Activated naive CD4-positive, alpha-beta T cell treated with anti-CD3 and anti-CD28 coated beads, Interleukin-2, amount 50 U/mL, for 72 hours (primary cell): Measurements from ENCODE around the gene SAMD1. TPM values are rescaled to one million over a fixed set of nuclear protein-coding genes. Genes with fewer than 3 reads are reported as not detected.
"Not testable (repeated sequence)": the region's sequence is repeated elsewhere in the genome, so short reads cannot be mapped to it uniquely, and the experiment has no call there.

Experiments
- ATAC-seq, 2 donors: fragments of 150-1000 bp; cut with Tn5 transposase; 2 replicates each; pipeline ENCODE4 v1.10.0; 2021; ENCODE audit warnings: mild to moderate bottlenecking in 2 of 2, moderate library complexity in 2 of 2
- DNase-seq, 2 donors: peaks; one replicate each; pipeline ENCODE4 v3.0.0; 2021 to 2022; ENCODE audit warnings: low spot score in 2 of 2
- H3K27ac Mint-ChIP-seq, 2 donors: one replicate each; pipeline ENCODE4 v1.8.0; 2022; ENCODE audit warnings: mild to moderate bottlenecking in 2 of 2, mixed read lengths in 2 of 2
- H3K36me3 Mint-ChIP-seq, 2 donors: one replicate each; pipeline ENCODE4 v1.8.0; 2022; ENCODE audit warnings: mixed read lengths in 2 of 2
- H3K9me3 Mint-ChIP-seq, 2 donors: one replicate each; pipeline ENCODE4 v1.8.0; 2022; ENCODE audit warnings: mixed read lengths in 2 of 2
- total RNA-seq, 2 donors: library from RNA; stranded (reverse); gene quantifications; one replicate each; pipeline ENCODE4 v1.2.3, GENCODE V29; 2022

Gene SAMD1
- total RNA-seq, 2 donors from 2014 or later: 39.7 to 101 TPM

DNA sequence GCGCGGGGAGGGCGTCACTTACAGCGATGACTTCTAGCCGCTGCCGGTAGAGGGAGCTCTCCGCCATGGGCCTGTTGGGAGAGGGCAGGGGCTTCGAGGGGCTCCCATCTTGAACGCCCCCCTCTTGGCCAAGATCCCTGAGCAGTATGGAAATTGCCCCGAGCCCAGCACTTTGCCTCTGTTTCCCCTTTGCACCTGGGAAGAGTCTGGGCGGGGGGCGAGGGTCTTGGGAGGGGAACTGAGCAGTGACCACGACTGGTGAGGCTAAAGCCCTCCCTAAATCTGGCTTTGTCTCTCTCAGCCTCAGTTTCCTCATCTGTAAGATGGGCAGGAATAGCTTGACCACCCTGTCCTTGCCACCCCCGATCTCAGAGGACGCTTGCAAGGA lies 31.5 kb downstream of the SAMD1 start:
- Mint-ChIP-seq H3K9me3 (no peaks in the 10 kb centered on the region), H3K36me3 (no peaks in the 10 kb centered on the region), H3K27ac (no peak overlapping the region)
- ATAC-seq (peak in 1 of 2 donors; percentile 66), DNase-seq (peak in 1 of 2 donors; percentile 73)

DNA sequence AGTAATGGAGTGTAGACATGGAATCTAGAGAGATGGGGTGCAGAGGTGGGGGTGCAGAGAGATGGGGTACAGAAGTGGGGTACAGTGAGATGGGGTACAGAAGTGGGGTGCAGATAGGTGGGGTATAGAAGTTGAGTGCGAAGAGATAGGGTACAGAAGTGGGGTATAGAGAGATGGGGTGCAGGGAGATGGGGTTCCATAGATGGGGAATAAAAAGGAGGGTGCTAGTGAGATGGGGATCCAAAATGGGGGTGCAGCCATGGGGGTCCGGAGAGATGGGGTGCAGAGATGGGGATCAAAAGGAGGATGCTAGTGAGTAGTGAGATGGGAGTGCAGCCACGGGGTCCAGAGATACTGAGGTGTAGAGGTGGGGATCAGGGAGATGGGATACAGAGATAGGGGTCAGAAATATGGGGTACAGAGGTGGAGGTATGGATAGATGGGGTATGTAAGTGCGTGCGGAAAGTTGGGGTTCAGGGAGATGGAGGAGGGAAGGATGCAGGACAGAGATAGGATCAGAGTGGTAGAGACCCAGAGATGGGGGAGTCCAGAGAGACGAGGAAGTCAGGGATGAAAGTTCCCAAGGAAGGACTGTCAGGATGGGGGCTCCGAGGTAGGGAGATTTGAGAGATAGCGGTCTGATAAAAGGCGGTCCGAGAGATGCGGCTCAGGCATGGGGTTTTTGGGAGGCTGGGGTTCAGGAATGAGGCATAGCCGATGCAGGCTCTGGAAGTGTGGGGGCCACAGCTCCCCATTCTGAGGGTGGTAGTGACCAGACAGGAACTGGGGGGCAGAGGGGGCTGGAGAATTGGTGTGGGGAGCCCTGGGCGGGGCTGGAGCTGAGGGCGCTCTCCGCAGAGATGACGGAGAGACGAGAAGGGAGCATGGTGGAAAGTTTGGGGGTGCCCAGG lies 32.1 kb downstream of the SAMD1 start:
- Mint-ChIP-seq H3K27ac (no peak overlapping the region), H3K36me3 (no peaks in the 10 kb centered on the region), H3K9me3 (no peaks in the 10 kb centered on the region)
- DNase-seq (no peak), ATAC-seq (peak in 1 of 2 donors; percentile 25)

DNA sequence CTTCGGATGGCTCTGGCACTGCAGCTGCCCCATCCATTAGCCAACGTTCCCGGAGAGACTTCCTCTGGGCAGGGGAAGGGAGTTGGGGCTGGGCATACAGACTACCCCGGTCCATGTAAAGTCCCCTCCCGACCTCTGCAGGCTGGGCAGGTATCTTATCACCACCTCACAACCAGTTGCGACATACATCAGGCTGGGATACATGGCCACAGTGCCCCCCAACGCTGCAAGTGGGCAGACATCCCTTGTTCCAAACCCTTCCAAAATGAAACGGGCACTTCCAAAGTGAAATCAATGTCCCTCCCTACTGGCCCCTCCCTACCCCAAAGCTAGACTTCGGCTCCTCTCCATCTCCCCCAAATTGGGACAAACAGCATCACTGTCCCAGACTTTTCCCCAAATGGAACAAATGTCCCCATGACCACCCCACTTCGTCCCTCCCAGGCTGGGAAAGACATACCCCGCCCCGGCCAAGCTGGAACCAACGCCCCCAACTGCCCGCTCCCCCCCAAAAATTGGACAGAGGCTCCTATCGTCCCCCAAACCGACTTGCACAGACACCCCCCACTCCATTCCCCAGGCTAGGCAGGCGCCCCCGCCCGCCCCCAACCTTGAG lies 33.7 kb downstream of the SAMD1 start:
- H3K27ac Mint-ChIP-seq: no peak overlapping the region
- peaks cover 0 to 4% of the 10 kb centered on the region in 2 donors for H3K9me3 Mint-ChIP-seq
- ATAC-seq (no peak), DNase-seq (no peak)
- peaks cover 6 to 11% of the 10 kb centered on the region in 2 donors for H3K36me3 Mint-ChIP-seq

DNA sequence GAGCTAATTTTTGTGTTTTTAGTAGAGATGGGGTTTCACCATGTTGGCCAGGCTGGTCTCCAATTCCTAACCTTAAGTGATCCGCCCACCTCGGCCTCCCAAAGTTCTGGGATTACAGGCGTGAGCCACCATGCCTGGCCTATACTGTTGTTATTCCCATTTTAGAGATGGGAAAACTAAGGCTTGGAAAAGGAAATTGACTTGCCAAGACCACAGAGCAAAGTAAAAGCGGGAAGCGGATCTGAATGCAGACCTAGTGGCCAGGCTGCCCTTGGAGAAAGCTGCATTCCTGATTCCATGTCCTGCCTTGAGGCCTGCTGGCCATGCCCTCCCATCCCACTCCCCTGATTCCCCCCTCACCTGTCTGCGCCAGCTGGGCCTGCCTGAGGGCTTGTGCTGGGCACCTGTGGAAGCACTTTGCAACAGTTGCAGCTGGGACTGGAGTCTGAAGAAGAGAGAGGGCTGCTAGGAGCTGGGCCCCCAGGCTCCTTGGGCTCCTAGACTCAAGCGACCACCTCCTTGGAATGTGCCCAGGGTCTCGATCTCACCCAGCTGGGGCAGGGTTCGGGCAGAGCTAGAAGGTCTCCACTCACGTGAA lies 34.4 kb downstream of the SAMD1 start:
- Mint-ChIP-seq H3K36me3 (peaks cover 11 to 16% of the 10 kb centered on the region in 2 donors), H3K27ac (no peak overlapping the region), H3K9me3 (peaks cover 0 to 4% of the 10 kb centered on the region in 2 donors)
- ATAC-seq (no peak), DNase-seq (no peak)

DNA sequence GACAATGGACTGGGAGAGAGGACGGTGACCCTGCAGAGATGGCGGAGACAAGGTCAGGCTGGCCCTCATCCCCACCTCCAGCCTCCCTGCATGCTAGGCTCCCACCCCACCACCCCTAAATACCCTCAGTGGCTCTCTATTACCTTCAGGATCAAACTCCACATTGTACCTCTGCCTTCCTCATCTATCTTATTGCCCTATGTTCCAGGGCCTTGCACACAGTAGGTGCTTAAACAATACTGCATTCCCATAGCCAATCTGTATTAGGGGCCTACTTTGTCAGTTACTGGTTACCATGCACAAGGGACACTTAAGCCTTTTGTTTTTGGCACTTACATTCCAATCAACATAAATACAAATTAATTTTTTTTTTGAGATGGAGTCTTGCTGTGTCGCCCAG lies 35.2 kb downstream of the SAMD1 start:
- DNase-seq: no peak
- H3K36me3 Mint-ChIP-seq: peaks cover 11 to 17% of the 10 kb centered on the region in 2 donors
- peaks cover 0 to 4% of the 10 kb centered on the region in 2 donors for H3K9me3 Mint-ChIP-seq
- no peak overlapping the region for H3K27ac Mint-ChIP-seq
- ATAC-seq: no peak

DNA sequence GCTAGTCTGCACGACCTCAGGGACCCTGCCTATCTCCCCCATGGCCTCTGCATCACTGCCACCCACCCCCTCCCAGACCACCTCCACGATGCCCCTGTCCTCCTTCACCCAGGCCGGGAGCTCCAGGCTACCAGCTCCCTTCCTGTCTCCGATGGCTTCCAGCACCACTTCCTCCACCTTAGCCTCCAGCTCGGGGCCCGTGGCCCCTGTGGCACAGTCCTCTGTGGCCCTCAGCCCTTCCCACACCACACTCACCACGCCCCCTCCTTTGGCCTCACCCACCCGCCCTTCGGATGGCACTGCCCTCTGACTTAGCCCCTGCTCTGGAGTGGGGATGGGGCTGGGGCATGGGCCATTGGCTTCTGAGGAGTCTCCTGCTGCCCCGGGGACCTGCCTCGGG lies 35.8 kb downstream of the SAMD1 start:
- no peak overlapping the region for H3K27ac Mint-ChIP-seq
- no peak for DNase-seq
- peaks cover 11 to 22% of the 10 kb centered on the region in 2 donors for H3K36me3 Mint-ChIP-seq
- peaks cover 0 to 4% of the 10 kb centered on the region in 2 donors for H3K9me3 Mint-ChIP-seq
- peak in 1 of 2 donors; percentile 11 for ATAC-seq

DNA sequence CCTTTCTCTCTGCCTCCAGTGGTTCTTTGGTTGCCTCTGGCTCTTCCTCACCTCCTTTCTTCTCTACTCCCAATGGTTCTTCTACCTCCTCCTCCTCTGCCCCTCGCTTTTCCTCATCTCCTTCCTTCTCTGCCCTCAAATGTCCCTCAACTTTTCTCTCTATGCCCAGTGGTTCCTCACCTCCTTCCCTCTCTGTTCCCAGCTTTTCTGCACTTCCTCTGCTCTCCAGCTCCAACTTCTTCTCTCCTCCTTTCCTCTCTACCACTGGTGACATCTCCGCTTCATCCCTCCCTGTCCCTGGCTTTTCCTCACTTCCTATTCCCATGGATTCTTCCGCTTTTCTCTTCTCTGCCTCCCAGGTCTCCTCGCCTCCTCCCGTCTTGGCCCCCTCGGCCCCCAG lies 36.5 kb downstream of the SAMD1 start:
- DNase-seq: no peak
- Mint-ChIP-seq H3K27ac (peak overlapping the region in 1 of 2 donors; percentile 71), H3K36me3 (peaks cover 11 to 22% of the 10 kb centered on the region in 2 donors), H3K9me3 (peaks cover 0 to 4% of the 10 kb centered on the region in 2 donors)
- no peak for ATAC-seq

DNA sequence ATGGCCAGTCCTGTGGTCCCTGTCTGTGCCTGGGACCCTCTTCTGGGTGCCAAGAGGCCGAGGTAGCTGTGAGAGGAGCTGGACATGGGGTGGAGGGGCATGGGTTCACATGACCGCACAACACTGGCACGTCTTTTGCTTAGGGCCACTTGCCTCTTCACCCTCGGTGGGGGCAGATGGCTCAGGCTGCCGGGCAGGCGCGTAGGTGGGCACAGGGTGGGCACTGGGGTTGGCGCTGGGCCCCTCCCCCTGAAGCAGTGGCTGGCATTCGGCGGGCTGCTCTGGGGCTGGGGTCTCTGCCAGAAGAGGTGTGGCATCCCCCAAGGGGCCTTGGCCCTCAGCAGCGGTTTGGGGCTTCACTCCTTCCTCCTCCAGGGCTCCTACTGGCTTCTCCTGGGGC lies 37.1 kb downstream of the SAMD1 start:
- ATAC-seq (no peak), DNase-seq (no peak)
- Mint-ChIP-seq H3K27ac (no peak overlapping the region), H3K9me3 (peaks cover 0 to 4% of the 10 kb centered on the region in 2 donors), H3K36me3 (peaks cover 11 to 24% of the 10 kb centered on the region in 2 donors)

DNA sequence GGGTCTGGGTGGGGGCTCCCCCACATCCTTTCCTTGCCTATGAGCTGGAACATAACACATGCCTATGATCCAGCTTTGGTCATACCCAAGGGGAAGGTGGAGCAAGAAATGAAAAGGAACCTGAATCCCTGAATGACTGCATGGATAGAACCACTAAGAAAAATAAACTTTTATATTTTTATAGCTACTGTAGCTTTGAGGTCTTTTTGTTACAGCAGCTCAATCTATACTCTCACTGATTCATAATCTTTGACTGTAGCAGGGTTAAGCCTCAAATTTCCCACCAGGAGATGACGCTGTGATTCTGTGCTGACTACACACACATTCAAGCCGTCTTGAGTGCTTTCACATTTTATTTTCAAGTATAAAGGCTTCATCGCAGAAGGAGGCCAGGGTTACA lies 37.5 kb downstream of the SAMD1 start:
- H3K9me3 Mint-ChIP-seq: peaks cover 0 to 4% of the 10 kb centered on the region in 2 donors
- ATAC-seq (peak in 1 of 2 donors; percentile 43), DNase-seq (no peak)
- no peak overlapping the region for H3K27ac Mint-ChIP-seq
- H3K36me3 Mint-ChIP-seq: peaks cover 11 to 28% of the 10 kb centered on the region in 2 donors

DNA sequence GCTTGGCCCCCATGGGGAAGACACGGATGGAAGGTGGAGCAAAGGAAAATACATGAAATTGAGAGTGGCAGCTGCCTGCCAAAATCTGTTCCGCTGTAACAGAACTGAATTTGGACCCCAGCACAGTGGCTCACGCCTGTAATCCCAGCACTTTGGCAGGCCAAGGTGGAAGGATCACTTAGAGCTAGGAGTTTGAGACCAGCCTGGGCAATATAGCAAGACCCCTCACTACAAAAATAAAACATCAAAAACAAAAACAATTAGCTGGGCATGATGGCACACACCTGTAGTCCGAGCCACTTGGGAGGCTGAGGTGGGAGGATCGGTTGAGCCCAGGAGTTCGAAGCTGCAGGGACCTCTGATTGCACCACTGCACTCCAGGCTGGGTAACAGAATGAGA lies 38.1 kb downstream of the SAMD1 start:
- no peak for ATAC-seq
- H3K36me3 Mint-ChIP-seq: peaks cover 11 to 28% of the 10 kb centered on the region in 2 donors
- peaks cover 0 to 4% of the 10 kb centered on the region in 2 donors for H3K9me3 Mint-ChIP-seq
- H3K27ac Mint-ChIP-seq: peak overlapping the region in 1 of 2 donors; percentile 55
- no peak for DNase-seq

DNA sequence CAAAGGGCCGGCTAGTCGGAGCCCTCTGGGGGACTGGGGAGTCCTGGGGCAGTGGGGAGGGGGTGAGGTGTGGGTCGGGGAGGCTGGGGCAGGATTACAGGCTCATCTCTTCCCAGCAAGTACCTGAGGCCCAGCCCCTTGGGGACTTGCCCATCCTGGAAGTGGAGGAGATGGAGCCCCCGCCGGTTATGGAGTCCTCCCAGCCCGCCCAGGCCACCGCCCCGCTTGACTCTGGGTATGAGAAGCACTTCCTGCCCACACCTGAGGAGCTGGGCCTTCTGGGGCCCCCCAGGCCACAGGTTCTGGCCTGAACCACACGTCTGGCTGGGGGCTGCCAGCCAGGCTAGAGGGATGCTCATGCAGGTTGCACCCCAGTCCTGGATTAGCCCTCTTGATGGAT lies 38.6 kb downstream of the SAMD1 start:
- no peak for ATAC-seq
- peaks cover 0 to 4% of the 10 kb centered on the region in 2 donors for H3K9me3 Mint-ChIP-seq
- H3K36me3 Mint-ChIP-seq: peaks cover 11 to 28% of the 10 kb centered on the region in 2 donors

DNA sequence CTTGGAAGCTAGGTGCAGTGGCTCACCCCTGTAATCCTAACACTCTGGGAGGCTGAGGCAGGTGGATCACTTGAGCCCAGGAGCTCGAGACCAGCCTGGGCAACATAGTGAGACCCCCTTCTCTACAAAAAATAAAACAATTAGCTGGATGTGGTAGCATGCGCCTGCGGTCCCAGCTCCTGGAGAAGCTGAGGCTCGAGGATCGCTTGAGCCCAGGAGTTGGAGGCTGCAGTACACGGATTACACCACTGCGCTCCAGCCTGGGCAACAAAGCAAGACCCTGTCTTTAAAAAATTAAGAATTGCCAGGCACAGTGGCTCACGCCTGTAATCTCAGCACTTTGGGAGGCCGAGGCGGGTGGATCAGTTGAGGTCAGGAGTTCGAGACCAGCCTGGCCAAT lies 39.6 kb downstream of the SAMD1 start:
- H3K36me3 Mint-ChIP-seq: peaks cover 11 to 28% of the 10 kb centered on the region in 2 donors
- not testable (repeated sequence) for H3K27ac Mint-ChIP-seq, ATAC-seq, H3K9me3 Mint-ChIP-seq, DNase-seq

More for the DNA sequence above, 38.6 kb downstream of the SAMD1 start:
- no peak for DNase-seq
- peak overlapping the region; percentile 29 to 55 for H3K27ac Mint-ChIP-seq

DNA sequence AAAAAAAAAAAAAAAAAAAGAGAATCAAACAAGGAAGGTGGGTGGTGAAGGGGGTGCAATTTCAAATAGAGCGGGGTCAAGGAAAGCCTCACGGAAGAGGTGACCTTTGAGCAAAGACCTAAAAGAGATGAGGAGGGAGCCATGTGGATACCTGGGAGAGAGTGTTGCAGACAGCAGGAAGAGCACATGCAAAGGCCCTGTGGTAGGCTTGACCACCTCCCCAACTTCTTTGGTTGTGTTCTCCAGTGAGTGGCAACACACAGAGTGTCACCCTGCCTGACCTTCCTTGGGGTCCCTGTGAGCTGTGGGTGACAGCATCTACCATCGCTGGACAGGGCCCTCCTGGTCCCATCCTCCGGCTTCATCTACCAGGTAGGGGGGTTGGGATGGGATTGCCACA lies 40.0 kb downstream of the SAMD1 start:
- peak overlapping the region in 1 of 2 donors; percentile 22 for H3K27ac Mint-ChIP-seq
- no peak for DNase-seq
- no peak for ATAC-seq
- H3K36me3 Mint-ChIP-seq: peaks cover 11 to 28% of the 10 kb centered on the region in 2 donors
- peaks cover 0 to 4% of the 10 kb centered on the region in 2 donors for H3K9me3 Mint-ChIP-seq

DNA sequence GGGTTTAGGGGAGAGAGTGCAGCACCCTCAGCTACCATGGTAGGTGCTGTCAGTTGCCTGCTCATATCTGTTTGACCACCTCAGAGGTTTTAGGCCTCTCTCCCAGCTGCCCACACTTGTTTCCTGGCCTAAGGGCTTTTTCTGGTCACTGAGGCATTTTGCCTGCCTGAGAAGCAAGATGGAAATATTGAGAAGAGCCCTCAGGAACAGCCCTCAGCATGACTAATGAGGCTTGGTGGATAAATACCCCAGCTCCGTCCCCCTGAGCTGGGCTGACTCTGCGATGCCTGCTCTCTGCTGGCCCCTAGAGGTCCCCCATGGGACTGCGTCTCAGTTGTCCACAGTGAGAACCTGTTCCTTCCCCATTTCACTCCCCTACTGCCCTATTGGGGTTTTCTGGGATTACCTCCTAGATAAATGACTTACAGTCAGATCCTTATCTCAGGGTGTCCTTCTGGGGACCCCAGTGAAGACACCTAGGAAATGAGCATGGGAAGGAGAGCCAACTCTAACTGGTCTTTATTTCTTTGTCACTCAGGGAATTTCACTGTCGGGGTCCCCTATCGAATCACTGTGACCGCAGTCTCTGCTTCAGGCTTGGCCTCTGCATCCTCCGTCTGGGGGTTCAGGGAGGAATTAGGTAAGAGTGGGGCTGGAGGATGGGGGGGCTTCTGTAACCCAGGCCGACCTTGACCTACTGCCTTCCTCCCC lies 42.0 kb downstream of the SAMD1 start:
- Mint-ChIP-seq H3K27ac (peak overlapping the region; percentile 17 to 36), H3K9me3 (peaks cover 0 to 4% of the 10 kb centered on the region in 2 donors), H3K36me3 (peaks cover 11 to 28% of the 10 kb centered on the region in 2 donors)
- ATAC-seq (peak; percentile 73 to 86), DNase-seq (peak; percentile 80 to 86)

DNA sequence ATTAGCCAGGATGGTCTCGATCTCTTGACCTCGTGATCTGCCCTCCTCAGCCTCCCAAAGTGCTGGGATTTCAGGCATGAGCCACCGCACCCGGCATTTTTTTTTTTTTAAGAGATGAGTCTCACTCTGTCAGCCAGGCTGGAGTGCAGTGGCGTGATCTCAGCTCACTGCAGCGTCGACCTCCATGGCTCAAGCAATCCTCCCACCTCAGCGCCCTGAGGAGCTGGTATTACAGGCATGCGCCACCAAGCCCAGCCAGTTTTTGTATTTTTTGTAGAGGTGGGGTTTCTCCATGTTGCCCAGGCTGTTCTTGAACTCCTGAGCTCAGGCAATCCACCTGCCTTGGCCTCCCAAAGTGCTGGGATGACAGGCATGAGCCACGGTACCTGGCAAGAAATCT lies 42.7 kb downstream of the SAMD1 start:
- not testable (repeated sequence) for DNase-seq, H3K27ac Mint-ChIP-seq, H3K9me3 Mint-ChIP-seq, ATAC-seq
- peaks cover 11 to 26% of the 10 kb centered on the region in 2 donors for H3K36me3 Mint-ChIP-seq
